Pulmonary artery endothelial cell (primary cell): ENCODE data around the gene AEN. TPM values are rescaled to one million over a fixed set of nuclear protein-coding genes. Genes with fewer than 3 reads are reported as not detected.

Source experiments
- DNase-seq: peaks from one replicate; pipeline ENCODE4 v3.0.0-alpha.2; 2011; ENCODE audit warnings: low read depth, low spot score
- total RNA-seq: library from RNA; depleted of rRNA; stranded (reverse); fragments of >200 nt; gene quantifications from 2 replicates; pipeline ENCODE4 v1.2.3, GENCODE V29; 2014

AEN gene
- total RNA-seq, 1 donor from 2014 or later, result 91.7 TPM

GRCh38 chr15:88613074-88613944 is 7.8 kb upstream of the AEN start:
- no peak for DNase-seq

GRCh38 chr15:88615303-88616107 is 5.6 kb upstream of the AEN start:
- DNase-seq, result no peak

GRCh38 chr15:88616240-88616639 is 4.9 kb upstream of the AEN start:
- no peak for DNase-seq

- no peak for DNase-seq
These were observed 4.0 kb upstream of the AEN start for GRCh38 chr15:88617031-88617722.

GRCh38 chr15:88617790-88618189 is 3.4 kb upstream of the AEN start:
- DNase-seq, result no peak

- DNase-seq, result no peak
These were observed 2.5 kb upstream of the AEN start for GRCh38 chr15:88618686-88619085.

- DNase-seq, result no peak
These were observed 1.3 kb upstream of the AEN start for GRCh38 chr15:88619796-88620195.

- DNase-seq, result no peak
These were observed 857 bp downstream of the AEN start for GRCh38 chr15:88621789-88622604.

GRCh38 chr15:88622605-88622975 is 1.4 kb downstream of the AEN start:
- no peak for DNase-seq

- DNase-seq, result no peak
These were observed 1.9 kb downstream of the AEN start for GRCh38 chr15:88623061-88623460.

GRCh38 chr15:88623632-88624031 is 2.5 kb downstream of the AEN start:
- no peak for DNase-seq

GRCh38 chr15:88624156-88624970 is 3.2 kb downstream of the AEN start:
- DNase-seq, result no peak

- DNase-seq, result no peak
These were observed 3.9 kb downstream of the AEN start for GRCh38 chr15:88624971-88625490.

GRCh38 chr15:88625943-88626741 is 5.0 kb downstream of the AEN start:
- DNase-seq, result no peak

GRCh38 chr15:88627463-88627862 is 6.3 kb downstream of the AEN start:
- no peak for DNase-seq

GRCh38 chr15:88628018-88628654 is 7.0 kb downstream of the AEN start:
- no peak for DNase-seq

GRCh38 chr15:88629071-88629470 is 7.9 kb downstream of the AEN start:
- DNase-seq, result no peak

GRCh38 chr15:88630141-88630721 is 9.1 kb downstream of the AEN start:
- no peak for DNase-seq
